Hypothalamus (tissue), 51 donors: Measurements from ENCODE around the gene SLC41A3.
A peak's percentile ranks its signal among the peaks of the same experiment; 100 is the strongest.

Experiments used
- DNase-seq, 51 donors: peaks; one replicate each; lab custom pipeline; 2025; lab: John Stamatoyannopoulos, UW

The SLC41A3 gene

GRCh38 chr3:126033051-126033745, 50.7 kb downstream of the SLC41A3 start:
- no peak for DNase-seq

GRCh38 chr3:126031981-126032471, 51.9 kb downstream of the SLC41A3 start:
- no peak for DNase-seq

- DNase-seq: no peak
Measured at GRCh38 chr3:126030455-126030854, 53.5 kb downstream of the SLC41A3 start.

GRCh38 chr3:126029241-126029640, 54.7 kb downstream of the SLC41A3 start:
- DNase-seq: no peak

GRCh38 chr3:126028096-126028495, 55.8 kb downstream of the SLC41A3 start:
- no peak for DNase-seq

- no peak for DNase-seq
Measured at GRCh38 chr3:126026761-126027160, 57.2 kb downstream of the SLC41A3 start.

- no peak for DNase-seq
Measured at GRCh38 chr3:126026277-126026751, 57.6 kb downstream of the SLC41A3 start.

- no peak for DNase-seq
Measured at GRCh38 chr3:126025862-126026261, 58.1 kb downstream of the SLC41A3 start.

- DNase-seq: no peak
Measured at GRCh38 chr3:126025116-126025729, 58.7 kb downstream of the SLC41A3 start.

- DNase-seq: no peak
Measured at GRCh38 chr3:126024049-126024854, 59.7 kb downstream of the SLC41A3 start.

- DNase-seq: no peak
Measured at GRCh38 chr3:126023390-126023789, 60.5 kb downstream of the SLC41A3 start.

- no peak for DNase-seq
Measured at GRCh38 chr3:126022741-126023359, 61.1 kb downstream of the SLC41A3 start.

GRCh38 chr3:126021702-126022101, 62.2 kb downstream of the SLC41A3 start:
- no peak for DNase-seq

GRCh38 chr3:126021224-126021623, 62.7 kb downstream of the SLC41A3 start:
- no peak for DNase-seq

- DNase-seq: no peak
Measured at GRCh38 chr3:126019683-126020082, 64.2 kb downstream of the SLC41A3 start.

GRCh38 chr3:126018995-126019394, 64.9 kb downstream of the SLC41A3 start:
- no peak for DNase-seq

GRCh38 chr3:126018545-126018944, 65.4 kb downstream of the SLC41A3 start:
- DNase-seq: no peak

- DNase-seq: no peak
Measured at GRCh38 chr3:126017362-126017761, 66.6 kb downstream of the SLC41A3 start.

- DNase-seq: no peak
Measured at GRCh38 chr3:126016616-126017015, 67.3 kb downstream of the SLC41A3 start.

GRCh38 chr3:126015075-126015474, 68.8 kb downstream of the SLC41A3 start:
- DNase-seq: no peak

- DNase-seq: peak in 1 of 51 donors; percentile 24
Measured at GRCh38 chr3:126014252-126014651, 69.7 kb downstream of the SLC41A3 start.
